Neural progenitor cell (in vitro differentiated cells): Measurements from ENCODE around the gene SEMA3B. TPM values are rescaled to one million over a fixed set of nuclear protein-coding genes. Genes with fewer than 3 reads are reported as not detected.
"Not testable (repeated sequence)": the region's sequence is repeated elsewhere in the genome, so short reads cannot be mapped to it uniquely, and the experiment has no call there.

Experiments used
- DNase-seq: peaks from one replicate; pipeline ENCODE4 v3.0.0-alpha.2; 2016; ENCODE audit warnings: low spot score
- H2AFZ ChIP-seq: fragments of 200-600 bp; sonication (generic); replicated peaks from 2 replicates; pipeline ENCODE4 v1.6.1; 2016; ENCODE audit warnings: antibody characterized with exemption
- H3F3A ChIP-seq: fragments of 200-600 bp; sonication (generic); 2 replicates; pipeline ENCODE4 v1.6.1; 2016; ENCODE audit warnings: antibody characterized with exemption, low read depth
- H3K27ac ChIP-seq: fragments of 200-600 bp; sonication (generic); 2 replicates; pipeline ENCODE4 v1.5.1; 2016; ENCODE audit warnings: mild to moderate bottlenecking
- H3K27me3 ChIP-seq: fragments of 200-600 bp; sonication (generic); 2 replicates; pipeline ENCODE4 v1.6.1; 2016; ENCODE audit warnings: mild to moderate bottlenecking, moderate library complexity
- H3K36me3 ChIP-seq: fragments of 200-600 bp; sonication (generic); 2 replicates; pipeline ENCODE4 v1.5.1; 2016
- H3K4me1 ChIP-seq: fragments of 200-600 bp; sonication (generic); 2 replicates; pipeline ENCODE4 v1.6.1; 2016; ENCODE audit warnings: mixed run types
- H3K4me2 ChIP-seq: fragments of 200-600 bp; sonication (generic); 2 replicates; pipeline ENCODE4 v1.6.1; 2016
- H3K4me3 ChIP-seq: fragments of 200-600 bp; sonication (generic); 2 replicates; pipeline ENCODE4 v1.5.1; 2016
- H3K79me2 ChIP-seq: fragments of 200-600 bp; sonication (generic); 2 replicates; pipeline ENCODE4 v1.6.1; 2016; ENCODE audit warnings: low read depth
- H3K9ac ChIP-seq: fragments of 200-600 bp; sonication (generic); 2 replicates; pipeline ENCODE4 v1.6.1; 2016
- H3K9me3 ChIP-seq: fragments of 200-600 bp; sonication (generic); 2 replicates; pipeline ENCODE4 v1.5.1; 2016; ENCODE audit warnings: low read depth
- H4K20me1 ChIP-seq: fragments of 200-600 bp; sonication (generic); 2 replicates; pipeline ENCODE4 v1.6.1; 2016; ENCODE audit warnings: low read depth
- H3K27ac Mint-ChIP-seq: 3 replicates; pipeline ENCODE4 v1.8.0; 2021; ENCODE audit warnings: mixed read lengths
- H3K27me3 Mint-ChIP-seq: 2 replicates; pipeline ENCODE4 v1.8.0; 2022; ENCODE audit warnings: low read depth, mild to moderate bottlenecking, inconsistent platforms, moderate library complexity, mixed read lengths; ENCODE audit not compliant: insufficient read depth
- H3K36me3 Mint-ChIP-seq: 3 replicates; pipeline ENCODE4 v1.8.0; 2021; ENCODE audit warnings: mixed read lengths
- H3K4me1 Mint-ChIP-seq: 3 replicates; pipeline ENCODE4 v1.8.0; 2021; ENCODE audit warnings: mixed read lengths
- H3K4me3 Mint-ChIP-seq: 3 replicates; pipeline ENCODE4 v1.8.0; 2021; ENCODE audit warnings: mild to moderate bottlenecking, moderate library complexity, mixed read lengths
- H3K9me3 Mint-ChIP-seq: 3 replicates; pipeline ENCODE4 v1.8.0; 2020; ENCODE audit warnings: mixed read lengths
- CTCF ChIP-seq: fragments of 200-600 bp; sonication (generic); IDR thresholded peaks from 2 replicates; pipeline ENCODE4 v1.5.1; 2017; ENCODE audit warnings: antibody characterized with exemption, mild to moderate bottlenecking
- EZH2 ChIP-seq: fragments of 200-600 bp; sonication (generic); IDR thresholded peaks from 2 replicates; pipeline ENCODE4 v1.6.1; 2017; ENCODE audit warnings: antibody characterized with exemption, mild to moderate bottlenecking, moderate library complexity
- EZH2phosphoT487 ChIP-seq: fragments of 200-600 bp; sonication (generic); IDR thresholded peaks from 2 replicates; pipeline ENCODE4 v1.6.1; 2017; ENCODE audit warnings: antibody characterized with exemption
- total RNA-seq: library from RNA; depleted of rRNA; stranded (reverse); fragments of >200 nt; gene quantifications from 2 replicates; pipeline ENCODE4 v1.2.3, GENCODE V29; 2015; ENCODE audit warnings: low replicate concordance

The SEMA3B gene
- total RNA-seq, 1 donor from 2014 or later = 0.80 TPM

- no peaks in the 10 kb centered on the region for H3K36me3 Mint-ChIP-seq
- peaks cover 13% of the 10 kb centered on the region for H3K27me3 Mint-ChIP-seq
- H3K4me3 ChIP-seq = no peak overlapping the region
- TF ChIP-seq EZH2phosphoT487 = no peak
- TF ChIP-seq CTCF = no peak
- TF ChIP-seq EZH2 = no peak
- no peak overlapping the region for H3K9ac ChIP-seq
- peaks cover 51% of the 10 kb centered on the region for H3K4me1 Mint-ChIP-seq
- no peaks in the 10 kb centered on the region for H3K9me3 Mint-ChIP-seq
- H2AFZ ChIP-seq = no peak overlapping the region
- H3K4me2 ChIP-seq = no peak overlapping the region
- peaks cover 14% of the 10 kb centered on the region for H3F3A ChIP-seq
- no peaks in the 10 kb centered on the region for H4K20me1 ChIP-seq
- H3K27ac ChIP-seq = no peak overlapping the region
- no peak overlapping the region for H3K4me3 Mint-ChIP-seq
- H3K36me3 ChIP-seq = no peaks in the 10 kb centered on the region
- peak; percentile 27 for DNase-seq
- no peak overlapping the region for H3K27ac Mint-ChIP-seq
- H3K27me3 ChIP-seq = peaks cover 16% of the 10 kb centered on the region
- no peaks in the 10 kb centered on the region for H3K79me2 ChIP-seq
- peaks cover 14% of the 10 kb centered on the region for H3K4me1 ChIP-seq
- H3K9me3 ChIP-seq = no peaks in the 10 kb centered on the region
These were observed 44.3 kb upstream of the SEMA3B start for GRCh38 chr3:50224639-50225038.

GRCh38 chr3:50226888-50227389 lies 42.0 kb upstream of the SEMA3B start:
- Histone ChIP-seq H3K36me3 (no peaks in the 10 kb centered on the region), H3K4me1 (peaks cover 25% of the 10 kb centered on the region), H4K20me1 (no peaks in the 10 kb centered on the region), H3K4me2 (peak overlapping the region; percentile 92), H3K9me3 (no peaks in the 10 kb centered on the region), H2AFZ (peak overlapping the region; percentile 75), H3K9ac (no peak overlapping the region), H3K27me3 (peaks cover 16% of the 10 kb centered on the region), H3K27ac (no peak overlapping the region), H3K79me2 (no peaks in the 10 kb centered on the region), H3F3A (peaks cover 14% of the 10 kb centered on the region), H3K4me3 (peak overlapping the region; percentile 67)
- H3K4me1 Mint-ChIP-seq = peaks cover 56% of the 10 kb centered on the region
- TF ChIP-seq EZH2phosphoT487 = peak; percentile 36
- TF ChIP-seq EZH2 = no peak
- TF ChIP-seq CTCF = no peak
- peak overlapping the region; percentile 91 for H3K27ac Mint-ChIP-seq
- no peaks in the 10 kb centered on the region for H3K9me3 Mint-ChIP-seq
- DNase-seq = no peak
- peaks cover 13% of the 10 kb centered on the region for H3K27me3 Mint-ChIP-seq
- peak overlapping the region; percentile 86 for H3K4me3 Mint-ChIP-seq
- peaks cover 3% of the 10 kb centered on the region for H3K36me3 Mint-ChIP-seq

- peak overlapping the region; percentile 92 for H3K4me2 ChIP-seq
- Mint-ChIP-seq H3K9me3 (no peaks in the 10 kb centered on the region), H3K27me3 (peaks cover 13% of the 10 kb centered on the region), H3K4me3 (peak overlapping the region; percentile 91), H3K4me1 (peaks cover 57% of the 10 kb centered on the region), H3K36me3 (peaks cover 3% of the 10 kb centered on the region), H3K27ac (peak overlapping the region; percentile 96)
- peak overlapping the region; percentile 75 for H2AFZ ChIP-seq
- peaks cover 28% of the 10 kb centered on the region for H3K4me1 ChIP-seq
- H3K9ac ChIP-seq = peak overlapping the region; percentile 23
- H3K9me3 ChIP-seq = no peaks in the 10 kb centered on the region
- H3K4me3 ChIP-seq = peak overlapping the region; percentile 67
- peak overlapping the region; percentile 90 for H3K27ac ChIP-seq
- H3K79me2 ChIP-seq = no peaks in the 10 kb centered on the region
- peak; percentile 97 for DNase-seq
- H3K27me3 ChIP-seq = peaks cover 16% of the 10 kb centered on the region
- H3K36me3 ChIP-seq = no peaks in the 10 kb centered on the region
- TF ChIP-seq EZH2phosphoT487 (no peak), CTCF (peak; percentile 79)
- peaks cover 14% of the 10 kb centered on the region for H3F3A ChIP-seq
- no peaks in the 10 kb centered on the region for H4K20me1 ChIP-seq
These were observed 41.4 kb upstream of the SEMA3B start for GRCh38 chr3:50227390-50228183.

DNA sequence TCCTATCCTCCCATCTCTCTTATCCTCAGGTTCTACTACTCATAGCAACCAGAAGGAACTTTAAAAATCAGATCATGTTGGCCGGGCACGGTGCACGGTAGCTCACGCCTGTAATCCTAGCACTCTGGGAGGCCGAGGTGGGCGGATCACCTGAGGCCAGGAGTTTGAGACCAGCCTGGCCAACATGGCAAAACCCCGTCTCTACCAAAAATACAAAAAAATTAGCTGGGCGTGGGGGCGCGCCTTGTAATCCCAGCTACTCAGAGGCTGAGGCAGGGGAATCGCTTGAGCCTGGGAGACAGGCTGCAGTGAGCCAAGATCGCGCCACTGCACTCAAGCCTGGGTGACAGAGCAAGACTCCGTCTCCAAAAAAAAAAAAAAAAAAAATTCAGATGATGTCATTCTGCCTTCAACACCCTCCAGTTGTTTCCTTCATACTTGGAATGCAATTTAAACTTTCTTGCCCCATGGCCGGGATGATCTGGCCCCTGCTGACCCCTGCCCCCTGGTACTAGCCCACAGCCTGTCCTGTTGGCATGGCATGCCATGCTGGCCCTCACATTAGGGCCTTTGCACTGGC lies 40.7 kb upstream of the SEMA3B start:
- Histone ChIP-seq H3K27ac (peak overlapping the region; percentile 90), H3K4me2 (peak overlapping the region; percentile 92), H3K4me3 (peak overlapping the region; percentile 67), H3K27me3 (peaks cover 16% of the 10 kb centered on the region), H3F3A (peaks cover 14% of the 10 kb centered on the region), H3K4me1 (peaks cover 33% of the 10 kb centered on the region)
- not testable (repeated sequence) for H3K36me3 Mint-ChIP-seq, H3K9me3 Mint-ChIP-seq, H4K20me1 ChIP-seq, DNase-seq, H3K36me3 ChIP-seq, H2AFZ ChIP-seq, H3K79me2 ChIP-seq, H3K9ac ChIP-seq, H3K9me3 ChIP-seq
- Mint-ChIP-seq H3K4me1 (peaks cover 64% of the 10 kb centered on the region), H3K4me3 (peak overlapping the region; percentile 91), H3K27ac (peak overlapping the region; percentile 96), H3K27me3 (peaks cover 17% of the 10 kb centered on the region)
